Pancreas (tissue), 10 donors: ENCODE results near the gene RSU1. TPM values are rescaled to one million over a fixed set of nuclear protein-coding genes. Genes with fewer than 3 reads are reported as not detected.

Experiments used
- ATAC-seq, 4 donors: fragments of 200-7000 bp; cut with Tn5 transposase; one replicate each; pipeline versions ENCODE4 v1.8.0 to v1.9.1; 2020; ENCODE audit warnings: mild to moderate bottlenecking in 4 of 4, moderate library complexity in 4 of 4
- DNase-seq, 6 donors: peaks; one replicate each; pipeline ENCODE4 v3.0.0-alpha.2; 2020
- FAIRE-seq: peaks from 2 replicates; lab custom pipeline; 2012; peaks lifted over from hg19 to GRCh38; lab: Jason Lieb, UNC
- H3K27ac ChIP-seq, 4 donors: fragments of 200-600 bp; sonication (generic); 1 replicate in 3 of 4; 2 replicates in 1 of 4; pipeline versions ENCODE4 v1.5.0 to v1.8.0; 2020
- H3K27me3 ChIP-seq, 4 donors: fragments of 200-600 bp; one replicate each; pipeline ENCODE4 v1.8.0; 2021
- H3K36me3 ChIP-seq, 3 donors: fragments of 200-600 bp; sonication (generic) in 1 of 3; one replicate each; pipeline versions ENCODE4 v1.5.0 to v1.8.0; 2020 to 2021
- H3K4me1 ChIP-seq, 3 donors: fragments of 200-600 bp; one replicate each; pipeline ENCODE4 v1.8.0; 2021
- H3K4me3 ChIP-seq, 4 donors: fragments of 200-600 bp; sonication (generic) in 2 of 4; one replicate each; pipeline versions ENCODE4 v1.5.0 to v1.8.0; 2020 to 2021
- H3K9me3 ChIP-seq, 4 donors: fragments of 200-600 bp; one replicate each; pipeline ENCODE4 v1.8.0; 2021
- WGBS, 2 donors: extraction: QIAGEN DNeasy Blood & Tissue Kit; methylation state at CpG; one replicate each; pipeline ENCODE4 v1.1.7; 2013; 5-methylcytosine and 5-hydroxymethylcytosine counted together
- intact Hi-C, 3 donors: fragments of 100-400 bp; cut with DNase I; formaldehyde crosslinking; loops; one replicate each; pipeline versions ENCODE4 v1.11.1 to v1.14.2; 2022
- polyA plus RNA-seq, 2 donors: library from polyadenylated mRNA; stranded (reverse); fragments of 200-250 nt; gene quantifications; one replicate each; pipeline ENCODE4 v1.2.3, GENCODE V29; 2013
- total RNA-seq, 6 donors: library from RNA; stranded (reverse); fragmentation: NEBNext Ultra II Directional in 4 of 6; extraction: Animal tissue kit (Norgen Biotek cat#: 25700) in 4 of 6; gene quantifications; one replicate each; pipeline versions ENCODE4 v1.2.1 to v1.2.4, GENCODE V29; 2021 to 2023
- TF ChIP-seq, protein P1 (sequence below), 4 donors: fragments of 200-600 bp; sonication (generic) in 3 of 4; IDR thresholded peaks; one replicate each; pipeline versions ENCODE4 v1.5.0 to v1.8.0; 2021; ENCODE audit warnings: antibody characterized with exemption in 4 of 4
- donor health status: healthy with polysubstance abuse.
- donor health status: DM: no; HTN: no; CAD: no; lungs with moderate emphysema.
- donor health status: DM: no; HTN: no; CAD: no.
- donor health status: control.
- donor health status: control.
- donor health status: Bipolar disorder and iron deficiency.
- donor health status: DM: yes; HTN: yes; CAD: no.
- donor health status: DM: no; HTN: no; CAD: no.
- donor health status: DM: no; HTN: no; CAD: no.
- donor health status: DM: yes; HTN: yes; CAD: no.

RSU1 gene
- total and polyA plus RNA-seq, 8 donors, result 14.7 to 42.3 (median 29.6) TPM

- no peak for DNase-seq
- Histone ChIP-seq H3K4me1 (peaks cover 0 to 11% (median 5%) of the 10 kb centered on the region in 3 donors), H3K36me3 (no peaks in the 10 kb centered on the region), H3K4me3 (no peak overlapping the region), H3K27me3 (no peaks in the 10 kb centered on the region), H3K9me3 (no peaks in the 10 kb centered on the region), H3K27ac (no peak overlapping the region)
- ATAC-seq, result no peak
- TF ChIP-seq, protein P1, sequence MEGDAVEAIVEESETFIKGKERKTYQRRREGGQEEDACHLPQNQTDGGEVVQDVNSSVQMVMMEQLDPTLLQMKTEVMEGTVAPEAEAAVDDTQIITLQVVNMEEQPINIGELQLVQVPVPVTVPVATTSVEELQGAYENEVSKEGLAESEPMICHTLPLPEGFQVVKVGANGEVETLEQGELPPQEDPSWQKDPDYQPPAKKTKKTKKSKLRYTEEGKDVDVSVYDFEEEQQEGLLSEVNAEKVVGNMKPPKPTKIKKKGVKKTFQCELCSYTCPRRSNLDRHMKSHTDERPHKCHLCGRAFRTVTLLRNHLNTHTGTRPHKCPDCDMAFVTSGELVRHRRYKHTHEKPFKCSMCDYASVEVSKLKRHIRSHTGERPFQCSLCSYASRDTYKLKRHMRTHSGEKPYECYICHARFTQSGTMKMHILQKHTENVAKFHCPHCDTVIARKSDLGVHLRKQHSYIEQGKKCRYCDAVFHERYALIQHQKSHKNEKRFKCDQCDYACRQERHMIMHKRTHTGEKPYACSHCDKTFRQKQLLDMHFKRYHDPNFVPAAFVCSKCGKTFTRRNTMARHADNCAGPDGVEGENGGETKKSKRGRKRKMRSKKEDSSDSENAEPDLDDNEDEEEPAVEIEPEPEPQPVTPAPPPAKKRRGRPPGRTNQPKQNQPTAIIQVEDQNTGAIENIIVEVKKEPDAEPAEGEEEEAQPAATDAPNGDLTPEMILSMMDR (IDR thresholded peaks at IDR 0.05), result no peak
- 88 to 92% methylated on average over 4 of the region's 4 CpGs for WGBS, 2 donors
- intact Hi-C loops, result no loop called here
- FAIRE-seq, result no peak
Measured at GRCh38 chr10:16804123-16804522, 13.1 kb downstream of the RSU1 start.

- no peak for ATAC-seq
- TF ChIP-seq, protein P1 (IDR thresholded peaks at IDR 0.05), result no peak
- H3K27ac ChIP-seq, result no peak overlapping the region
- H3K4me3 ChIP-seq, result no peak overlapping the region
- H3K27me3 ChIP-seq, result no peaks in the 10 kb centered on the region
- intact Hi-C loops, result no loop called here
- no peak for DNase-seq
- 34 to 36% methylated on average over 2 of the region's 2 CpGs for whole genome bisulfite sequencing, 2 donors
- H3K36me3 ChIP-seq, result no peaks in the 10 kb centered on the region
- no peaks in the 10 kb centered on the region for H3K9me3 ChIP-seq
- peaks cover 0 to 11% (median 5%) of the 10 kb centered on the region in 3 donors for H3K4me1 ChIP-seq
- no peak for FAIRE-seq
Measured at GRCh38 chr10:16803464-16803863, 13.8 kb downstream of the RSU1 start.

DNA sequence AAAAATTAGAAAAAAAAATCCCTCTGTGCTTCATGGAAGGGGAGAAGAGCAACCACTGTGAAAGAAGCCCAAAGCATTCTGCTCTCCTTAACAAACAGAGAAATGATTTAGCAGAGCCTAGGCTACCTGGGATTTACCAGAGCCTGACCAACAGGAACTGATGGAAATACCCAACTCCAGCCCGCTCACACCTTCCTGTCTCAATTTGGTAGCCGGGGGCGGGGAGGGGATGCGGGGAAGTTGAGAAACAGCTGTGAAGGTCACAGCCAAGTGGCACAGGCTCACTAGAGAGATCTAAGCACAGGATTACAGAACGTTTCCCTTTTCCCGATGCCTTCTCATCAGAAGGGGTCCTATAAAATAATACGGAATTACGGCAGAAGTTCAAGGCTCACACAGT lies 17.6 kb downstream of the RSU1 start:
- TF ChIP-seq, protein P1 (IDR thresholded peaks at IDR 0.05), result no peak
- H3K27ac ChIP-seq, result no peak overlapping the region

DNA sequence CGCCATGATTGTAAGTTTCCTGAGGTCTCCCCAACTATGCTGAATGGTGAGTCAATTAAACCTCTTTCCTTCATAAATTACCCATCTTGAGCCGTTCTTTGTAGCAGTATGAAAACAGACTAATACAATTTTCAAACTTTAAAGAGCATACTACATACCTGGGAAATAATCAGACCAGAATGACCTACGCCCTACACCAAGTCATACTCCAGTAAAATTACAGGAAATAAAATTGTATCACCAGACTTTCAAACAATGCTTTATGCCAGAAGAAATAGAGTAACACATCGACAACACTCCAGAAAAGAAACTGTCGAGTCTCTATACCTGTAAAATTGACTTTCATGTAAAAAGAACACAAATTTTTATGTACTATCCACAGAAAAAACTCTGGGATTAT lies 18.7 kb downstream of the RSU1 start:
- DNase-seq (no peak), FAIRE-seq (no peak), ATAC-seq (no peak)
- Histone ChIP-seq H3K9me3 (no peaks in the 10 kb centered on the region), H3K36me3 (no peaks in the 10 kb centered on the region), H3K4me1 (peaks cover 0 to 11% (median 5%) of the 10 kb centered on the region in 3 donors), H3K4me3 (no peak overlapping the region), H3K27ac (no peak overlapping the region), H3K27me3 (no peaks in the 10 kb centered on the region)
- 95 to 97% methylated on average over 5 of the region's 5 CpGs for WGBS, 2 donors
- intact Hi-C loops, result no loop called here
- TF ChIP-seq, protein P1 (IDR thresholded peaks at IDR 0.05), result no peak

More for the DNA sequence above, 17.6 kb downstream of the RSU1 start:
- Histone ChIP-seq H3K4me1 (peaks cover 0 to 12% (median 5%) of the 10 kb centered on the region in 3 donors), H3K9me3 (no peaks in the 10 kb centered on the region), H3K4me3 (no peak overlapping the region), H3K36me3 (no peaks in the 10 kb centered on the region), H3K27me3 (no peaks in the 10 kb centered on the region)
- intact Hi-C loops, result no loop called here
- FAIRE-seq, result no peak
- 74 to 84% methylated on average over 8 of the region's 8 CpGs for WGBS, 2 donors
- peak in 3 of 4 donors; percentile 31 to 38 (median 35) for ATAC-seq
- no peak for DNase-seq

DNA sequence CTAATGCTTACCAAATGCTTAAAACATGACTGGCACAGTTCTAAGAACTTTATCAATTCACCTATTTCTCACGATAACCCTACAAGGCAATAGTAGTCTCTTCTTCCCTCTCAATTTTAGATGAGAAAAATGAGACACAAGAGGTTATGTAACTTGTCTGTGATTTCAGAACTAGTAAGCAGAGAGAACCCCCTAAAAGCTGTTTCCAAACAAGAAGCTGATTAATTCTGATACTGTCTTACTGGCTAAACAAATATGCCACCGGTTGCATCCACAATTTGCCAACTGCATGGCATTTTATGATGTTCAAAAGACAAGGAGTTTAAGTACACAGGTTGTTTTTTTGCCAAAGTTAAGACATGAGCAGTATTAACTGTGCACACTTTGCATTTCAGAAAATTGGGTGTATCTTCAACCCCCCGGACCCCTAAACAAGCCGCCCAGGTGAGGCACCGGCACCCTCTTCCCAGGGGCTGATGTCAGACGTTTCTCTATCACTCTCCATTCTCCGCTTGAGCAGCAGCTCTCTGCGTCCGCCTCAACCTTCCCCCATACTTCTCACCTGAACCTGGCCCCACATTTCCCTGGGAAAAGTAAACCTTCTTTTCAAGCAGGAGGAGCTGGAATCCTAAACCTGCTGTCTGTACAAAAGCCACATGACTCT lies 21.7 kb downstream of the RSU1 start:
- Histone ChIP-seq H3K27ac (no peak overlapping the region), H3K36me3 (no peaks in the 10 kb centered on the region), H3K27me3 (no peaks in the 10 kb centered on the region), H3K9me3 (no peaks in the 10 kb centered on the region), H3K4me1 (peaks cover 0 to 6% (median 4%) of the 10 kb centered on the region in 3 donors), H3K4me3 (no peak overlapping the region)
- 58 to 88% methylated on average over 9 of the region's 9 CpGs for WGBS, 2 donors
- no peak for ATAC-seq
- FAIRE-seq, result no peak
- TF ChIP-seq, protein P1 (IDR thresholded peaks at IDR 0.05), result no peak
- intact Hi-C loops, result no loop called here
- DNase-seq, result no peak
